Fibroblast of pulmonary artery (primary cell): ENCODE measurements around the gene TMEM79.
A peak's percentile ranks its signal among the peaks of the same experiment; 100 is the strongest.

Experiments
- DNase-seq: peaks from one replicate; pipeline ENCODE4 v3.0.0-alpha.2; 2010; ENCODE audit warnings: low read depth
- H3K4me3 ChIP-seq: replicated peaks from 2 replicates; pipeline ENCODE4 v1.5.1; 2011; ENCODE audit warnings: low read depth, mild to moderate bottlenecking, control low read depth, low read length, moderate library complexity
- CTCF ChIP-seq: IDR thresholded peaks from 2 replicates; pipeline ENCODE4 v1.5.1; 2011; ENCODE audit warnings: mild to moderate bottlenecking, control low read depth, low read length, inconsistent platforms; ENCODE audit errors: missing control alignments

TMEM79 gene

GRCh38 chr1:156284112-156284511 is at the start of gene TMEM79:
TMEM79 (plus strand) TSS chr1:156284325; CDS start chr1:156285227, 902 bp downstream.
- no peak for DNase-seq
- H3K4me3 ChIP-seq: peak within 1 kb of the TSS; percentile 93
- TF ChIP-seq CTCF: no peak

GRCh38 chr1:156236164-156236563 is 48.0 kb upstream of the TMEM79 start:
- H3K4me3 ChIP-seq: no peak overlapping the region
- no peak for TF ChIP-seq CTCF
- DNase-seq: no peak

GRCh38 chr1:156238248-156238647 is 45.9 kb upstream of the TMEM79 start:
- no peak for TF ChIP-seq CTCF
- no peak overlapping the region for H3K4me3 ChIP-seq
- DNase-seq: no peak

- TF ChIP-seq CTCF: no peak
- DNase-seq: no peak
Observed at GRCh38 chr1:156241311-156241811, 42.8 kb upstream of the TMEM79 start.

GRCh38 chr1:156241926-156242325 is 42.2 kb upstream of the TMEM79 start, which contains the start of gene BGLAP:
BGLAP (plus strand) TSS chr1:156242184; CDS start chr1:156242232, 48 bp downstream.
- no peak within 1 kb of the TSS for H3K4me3 ChIP-seq
- DNase-seq: no peak
- no peak for TF ChIP-seq CTCF

More at GRCh38 chr1:156241311-156241811, 42.8 kb upstream of the TMEM79 start:
- no peak overlapping the region for H3K4me3 ChIP-seq

- DNase-seq: no peak
- no peak for TF ChIP-seq CTCF
- no peak overlapping the region for H3K4me3 ChIP-seq
Observed at GRCh38 chr1:156242738-156243137, 41.4 kb upstream of the TMEM79 start.

GRCh38 chr1:156244126-156244525 is 40.0 kb upstream of the TMEM79 start:
- no peak overlapping the region for H3K4me3 ChIP-seq
- DNase-seq: no peak
- TF ChIP-seq CTCF: no peak
